Superior temporal gyrus (tissue), 1 donor: ENCODE data around the gene PDCD11.

Source experiments
- DNase-seq: peaks from one replicate; pipeline ENCODE4 v3.0.0-alpha.2; 2016; ENCODE audit errors: extremely low spot score

Gene PDCD11

DNA sequence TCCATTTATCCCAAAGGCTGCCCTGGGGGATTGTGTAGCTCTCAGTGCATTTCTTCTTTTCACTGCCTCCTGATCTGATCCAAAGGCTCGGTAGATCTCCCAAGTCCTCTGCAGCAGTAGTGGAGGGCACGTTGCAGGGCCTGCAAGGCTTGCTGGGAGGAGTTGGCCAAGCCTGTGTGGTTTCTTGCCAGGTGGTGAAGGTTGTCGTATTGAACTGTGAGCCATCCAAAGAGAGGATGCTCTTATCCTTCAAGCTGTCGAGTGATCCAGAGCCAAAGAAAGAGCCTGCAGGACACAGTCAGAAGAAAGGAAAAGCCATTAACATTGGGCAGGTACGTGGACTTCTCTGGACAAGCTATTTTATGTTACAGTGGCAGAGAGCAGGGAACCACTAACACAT is 21.2 kb downstream of the PDCD11 start:
- no peak for DNase-seq

DNA sequence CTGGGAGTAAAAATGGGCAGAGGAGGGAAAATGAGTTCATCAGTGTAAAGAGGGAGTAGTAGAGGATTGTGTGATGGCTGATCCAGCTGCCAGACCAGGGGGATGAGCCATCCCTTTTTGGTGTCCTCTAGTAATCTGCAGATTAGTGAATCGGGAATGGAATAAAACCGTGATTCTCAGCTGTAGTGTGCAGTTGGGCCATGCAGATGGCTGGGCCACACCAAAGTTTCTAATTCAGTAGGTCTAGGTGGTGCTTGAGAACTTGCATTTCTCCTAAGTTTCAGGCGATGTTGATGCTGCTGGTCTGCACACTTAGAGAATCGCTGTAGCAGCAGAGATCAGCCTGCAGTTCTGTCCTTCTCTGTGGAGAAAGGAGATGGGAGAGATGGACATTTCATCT is 22.7 kb downstream of the PDCD11 start:
- no peak for DNase-seq

DNA sequence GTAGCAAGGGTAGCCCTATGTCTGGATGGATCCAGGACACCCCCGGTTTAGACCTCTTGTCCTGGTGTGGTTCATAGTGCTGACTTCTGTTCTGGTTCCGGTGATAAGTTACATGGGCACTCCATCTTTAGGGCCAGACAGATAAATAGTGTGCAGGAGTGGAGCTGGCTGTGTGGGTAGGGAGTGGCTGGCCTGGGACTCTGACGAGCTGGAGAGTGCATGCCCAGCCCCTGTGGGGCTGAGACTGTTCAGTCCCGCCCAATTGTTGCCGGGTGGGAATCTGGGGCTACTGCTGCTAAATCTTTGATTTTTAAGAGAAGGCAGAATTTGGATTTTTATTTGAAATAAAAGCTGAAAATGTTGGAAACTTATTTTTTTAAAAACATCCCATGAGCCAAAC is 27.3 kb downstream of the PDCD11 start:
- no peak for DNase-seq

DNA sequence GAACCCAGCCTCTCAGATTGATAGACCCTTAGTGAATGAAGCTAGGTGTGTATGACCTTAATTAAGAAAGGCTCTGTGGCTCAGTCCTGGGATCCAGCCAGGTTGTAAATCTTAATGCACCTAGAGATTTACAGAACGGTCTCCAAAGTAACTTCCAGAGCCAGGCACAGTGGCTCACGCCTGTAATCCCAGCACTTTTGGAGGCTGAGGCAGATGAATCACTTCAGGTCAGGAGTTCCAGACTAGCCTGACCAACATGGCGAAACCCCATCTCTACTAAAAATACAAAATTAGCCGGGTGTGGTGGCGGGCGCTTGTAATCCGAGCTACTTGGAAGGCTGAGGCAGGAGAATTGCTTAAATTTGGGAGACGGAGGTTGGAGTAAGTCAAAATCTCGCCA is 31.4 kb downstream of the PDCD11 start:
- no peak for DNase-seq

DNA sequence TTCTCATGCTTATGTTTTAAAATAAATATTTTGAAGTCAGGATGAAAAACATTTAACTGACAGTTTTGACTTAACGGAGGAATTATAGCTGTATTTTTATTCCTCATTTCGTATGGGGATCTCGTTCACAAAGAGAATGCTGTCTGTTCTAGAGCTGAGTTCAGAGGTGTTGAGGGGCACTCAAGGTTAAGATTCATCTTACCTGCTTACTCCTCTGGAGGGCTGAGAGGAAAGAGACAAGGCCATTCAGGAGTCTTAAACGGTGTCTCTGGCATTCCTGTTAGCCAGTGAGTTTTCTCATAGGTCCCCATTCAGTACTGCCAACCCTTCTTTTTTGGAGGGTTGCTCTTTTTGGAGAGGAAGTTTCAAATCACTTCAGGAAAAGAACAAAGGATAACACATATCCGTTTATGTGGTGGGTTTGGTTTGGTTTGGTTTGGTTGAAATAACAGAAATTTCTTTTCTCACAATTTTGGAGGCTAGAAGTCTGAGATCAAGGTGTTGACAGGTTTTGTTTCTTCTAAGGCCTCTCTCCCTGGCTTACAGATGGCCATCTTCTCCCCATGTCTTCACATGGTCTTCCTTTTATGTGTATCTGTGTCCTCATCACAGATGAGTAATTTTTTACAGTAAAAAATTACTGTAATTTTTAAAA is 32.7 kb downstream of the PDCD11 start:
- no peak for DNase-seq

DNA sequence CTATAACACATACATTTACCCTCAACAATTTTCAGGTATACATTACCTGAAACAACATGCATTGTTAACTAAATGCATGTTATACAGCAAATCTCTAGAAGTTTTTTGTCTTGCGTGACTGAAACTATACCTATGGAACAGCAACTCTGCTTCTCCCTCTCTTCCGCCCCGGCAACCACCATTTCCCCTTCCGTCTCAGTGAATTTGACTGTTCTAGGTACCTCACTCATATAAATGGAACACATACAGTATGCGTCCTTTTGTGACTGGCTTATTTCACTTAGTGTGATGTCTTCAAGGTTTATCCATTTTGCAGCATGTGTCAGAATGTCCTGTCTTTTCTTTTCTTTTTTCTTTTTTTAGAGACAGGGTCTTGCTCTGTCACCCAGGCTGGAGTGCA is 33.2 kb downstream of the PDCD11 start:
- no peak for DNase-seq

DNA sequence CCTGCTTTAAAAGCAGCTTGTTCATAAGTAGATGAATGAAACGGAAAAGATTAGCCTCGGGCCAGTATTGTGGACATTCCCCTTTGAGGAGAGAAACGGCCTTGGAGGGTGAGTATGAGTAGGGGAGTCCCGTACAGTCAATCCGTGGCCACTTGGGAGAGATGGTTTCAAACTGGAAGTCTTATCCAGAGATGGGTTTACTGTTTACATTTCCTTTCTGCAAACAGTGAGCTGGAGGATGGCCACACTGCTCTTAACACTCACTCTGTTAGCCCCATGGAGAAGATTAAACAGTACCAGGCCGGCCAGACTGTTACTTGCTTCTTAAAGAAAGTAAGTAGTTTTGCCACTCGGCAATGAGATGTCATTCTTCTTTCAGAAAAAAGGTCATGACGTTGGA is 35.5 kb downstream of the PDCD11 start:
- DNase-seq: no peak

DNA sequence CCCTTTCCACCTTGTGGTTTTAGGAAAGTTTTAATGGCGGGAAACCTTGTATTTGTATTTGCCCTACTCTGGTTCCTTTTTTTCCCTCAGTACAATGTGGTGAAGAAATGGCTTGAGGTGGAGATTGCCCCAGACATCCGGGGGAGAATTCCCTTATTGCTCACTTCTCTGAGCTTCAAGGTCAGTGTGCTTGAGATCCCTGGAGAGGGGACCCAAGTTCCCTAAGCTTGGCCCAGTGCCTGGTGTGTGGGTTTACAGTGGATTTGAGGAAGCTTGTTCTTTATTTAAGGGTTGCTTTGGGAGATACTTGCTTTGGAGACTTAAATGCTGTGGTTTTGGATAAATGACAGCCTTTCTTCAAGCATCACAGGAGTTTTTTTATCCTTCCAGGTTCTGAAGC is 37.4 kb downstream of the PDCD11 start:
- DNase-seq: no peak

DNA sequence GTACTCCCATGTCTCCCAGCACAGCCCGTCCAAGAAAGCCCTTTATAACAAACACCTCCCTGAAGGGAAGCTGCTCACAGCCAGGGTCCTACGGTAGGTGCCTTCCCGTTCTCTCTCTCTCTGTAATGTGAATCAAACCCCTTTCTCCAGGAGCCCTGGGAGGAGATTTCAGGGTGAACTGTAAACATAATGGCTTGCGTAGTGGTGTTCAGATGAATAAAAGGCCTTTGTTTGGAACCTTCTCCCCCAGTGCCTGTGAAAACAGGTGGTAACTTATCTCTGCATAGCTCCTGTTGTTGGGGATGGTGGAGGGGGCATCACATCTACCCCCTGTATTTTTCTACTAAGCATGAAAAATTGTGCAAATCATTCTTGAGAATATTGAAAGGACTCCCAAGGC is 43.4 kb downstream of the PDCD11 start:
- no peak for DNase-seq

DNA sequence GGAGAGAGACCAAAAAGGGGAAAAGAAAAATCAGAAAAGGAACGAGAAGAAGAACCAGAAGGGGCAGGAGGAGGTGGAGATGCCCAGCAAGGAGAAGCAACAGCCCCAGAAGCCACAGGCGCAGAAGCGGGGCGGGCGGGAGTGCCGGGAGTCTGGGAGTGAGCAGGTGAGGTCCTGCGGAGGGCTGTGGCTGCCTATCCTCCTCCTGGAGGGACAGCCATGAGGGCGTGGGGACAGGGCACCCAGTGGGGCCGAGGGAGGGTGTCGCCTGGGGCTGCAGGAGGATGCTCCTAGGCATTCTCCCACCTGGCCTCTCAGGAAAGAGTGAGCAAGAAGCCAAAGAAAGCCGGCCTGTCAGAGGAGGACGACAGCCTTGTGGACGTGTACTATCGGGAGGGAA is 44.0 kb downstream of the PDCD11 start:
- DNase-seq: no peak

DNA sequence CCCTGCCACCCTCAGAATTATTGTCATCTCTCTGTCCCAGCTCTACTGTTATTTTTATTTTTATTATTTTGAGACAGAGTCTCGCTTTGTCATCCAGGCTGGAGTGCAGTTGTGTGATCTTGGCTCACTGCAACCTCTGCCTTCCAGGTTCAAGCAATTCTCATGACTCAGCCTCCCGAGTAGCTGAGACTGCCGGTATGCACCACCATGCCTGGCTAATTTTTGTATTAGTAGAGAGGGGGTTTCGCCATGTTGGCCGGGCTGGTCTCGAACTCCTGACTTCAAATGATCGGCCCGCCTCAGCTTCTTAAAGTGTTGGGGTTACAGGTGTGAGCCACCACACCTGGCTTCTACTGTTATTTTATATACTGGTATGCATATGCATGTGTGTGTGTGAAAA is 44.8 kb downstream of the PDCD11 start:
- DNase-seq: no peak

DNA sequence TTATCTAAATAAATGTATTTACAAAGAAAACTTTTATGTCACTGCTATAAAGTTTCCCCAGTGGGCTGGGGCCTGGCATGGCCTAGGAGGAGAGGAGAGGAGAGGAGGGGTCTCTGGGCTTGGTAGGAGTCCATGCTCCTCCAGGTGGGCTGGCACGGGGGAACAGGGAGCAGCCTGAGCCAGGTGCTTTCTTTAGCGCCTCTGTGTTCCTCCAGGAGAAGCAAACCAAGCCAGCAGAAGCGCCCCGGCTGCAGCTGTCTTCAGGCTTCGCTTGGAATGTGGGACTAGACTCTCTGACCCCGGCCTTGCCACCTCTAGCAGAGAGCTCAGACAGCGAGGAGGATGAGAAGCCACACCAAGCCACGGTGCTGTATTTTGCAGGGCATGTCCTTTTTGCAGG is 45.2 kb downstream of the PDCD11 start:
- no peak for DNase-seq

DNA sequence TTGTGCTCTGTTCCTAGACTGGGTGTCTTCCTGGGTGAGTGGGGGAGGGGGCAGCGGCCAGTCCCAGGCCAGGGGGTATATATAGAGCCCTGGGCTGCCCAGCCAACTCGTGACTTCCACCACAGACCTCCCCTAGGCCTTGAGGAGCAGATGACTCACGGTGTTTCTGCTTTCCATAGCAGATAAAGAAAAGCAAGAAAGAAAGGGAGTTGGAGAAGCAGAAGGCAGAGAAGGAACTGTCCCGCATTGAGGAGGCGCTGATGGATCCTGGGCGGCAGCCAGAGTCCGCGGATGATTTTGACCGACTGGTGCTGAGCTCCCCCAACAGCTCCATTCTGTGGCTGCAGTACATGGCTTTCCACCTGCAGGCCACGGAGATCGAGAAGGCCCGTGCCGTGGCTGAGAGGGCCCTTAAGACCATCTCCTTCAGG is 45.6 kb downstream of the PDCD11 start:
- DNase-seq: no peak

DNA sequence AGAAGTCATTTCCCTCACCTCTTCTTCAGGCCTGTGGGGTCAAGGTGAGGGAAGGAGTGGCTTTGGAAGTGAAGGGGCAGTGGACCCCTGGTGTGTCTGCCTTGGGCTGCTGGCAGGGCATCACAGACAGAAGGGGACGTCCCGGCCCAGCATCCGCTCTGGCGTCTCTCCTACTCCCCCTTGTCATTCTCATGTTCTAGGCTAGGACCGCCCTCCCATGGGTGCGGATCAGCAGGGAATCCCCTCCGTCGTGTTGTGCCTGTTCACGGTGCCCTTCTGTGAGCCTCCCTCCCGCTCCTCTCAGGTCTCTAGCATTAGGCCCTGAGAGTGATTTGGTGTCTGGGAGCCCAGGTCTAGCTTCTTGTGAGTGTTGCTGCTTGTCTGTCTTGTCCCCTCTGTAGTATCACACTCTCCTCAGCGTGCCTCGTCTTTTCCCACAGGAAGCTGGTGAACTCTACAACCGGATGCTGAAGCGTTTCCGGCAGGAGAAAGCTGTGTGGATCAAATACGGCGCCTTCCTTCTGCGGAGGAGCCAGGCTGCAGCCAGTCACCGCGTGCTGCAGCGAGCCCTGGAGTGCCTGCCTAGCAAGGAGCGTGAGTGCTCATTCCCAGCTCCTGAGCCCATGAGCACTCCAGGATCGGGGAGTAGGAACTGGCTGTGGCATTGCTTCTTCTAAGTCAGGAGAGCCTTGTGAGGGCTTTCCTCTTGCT is 47.2 kb downstream of the PDCD11 start:
- no peak for DNase-seq

DNA sequence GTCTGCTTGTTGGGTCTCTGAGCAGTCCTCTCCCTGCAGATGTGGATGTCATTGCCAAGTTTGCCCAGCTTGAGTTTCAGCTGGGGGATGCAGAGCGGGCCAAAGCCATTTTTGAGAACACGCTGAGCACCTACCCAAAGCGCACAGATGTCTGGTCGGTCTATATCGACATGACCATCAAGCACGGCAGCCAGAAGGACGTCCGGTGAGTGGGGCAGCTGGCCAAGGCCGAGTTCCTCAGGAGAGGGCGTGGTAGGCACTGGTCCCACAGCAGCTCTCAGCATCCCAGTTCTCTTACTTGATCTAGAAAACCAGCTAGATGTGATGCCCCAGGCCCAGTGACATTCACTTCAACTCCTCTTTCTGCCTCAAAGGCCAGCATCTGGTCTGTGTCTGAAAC is 48.1 kb downstream of the PDCD11 start:
- no peak for DNase-seq

DNA sequence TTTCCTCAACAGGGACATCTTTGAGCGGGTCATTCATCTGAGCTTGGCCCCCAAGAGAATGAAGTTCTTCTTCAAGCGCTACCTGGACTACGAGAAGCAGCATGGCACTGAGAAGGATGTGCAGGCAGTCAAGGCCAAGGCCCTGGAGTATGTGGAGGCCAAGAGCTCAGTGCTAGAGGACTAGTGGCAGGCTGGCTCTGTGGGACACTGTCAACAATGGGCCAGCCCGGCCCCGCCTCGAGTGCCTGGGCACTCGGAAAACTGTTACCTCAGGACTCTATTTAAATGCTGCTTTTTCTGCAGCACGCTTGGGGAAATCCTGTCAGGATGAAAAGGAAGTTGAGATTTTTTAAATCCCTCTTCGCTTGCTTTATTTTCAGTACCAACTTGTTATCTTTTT is 48.9 kb downstream of the PDCD11 start:
- DNase-seq: no peak

DNA sequence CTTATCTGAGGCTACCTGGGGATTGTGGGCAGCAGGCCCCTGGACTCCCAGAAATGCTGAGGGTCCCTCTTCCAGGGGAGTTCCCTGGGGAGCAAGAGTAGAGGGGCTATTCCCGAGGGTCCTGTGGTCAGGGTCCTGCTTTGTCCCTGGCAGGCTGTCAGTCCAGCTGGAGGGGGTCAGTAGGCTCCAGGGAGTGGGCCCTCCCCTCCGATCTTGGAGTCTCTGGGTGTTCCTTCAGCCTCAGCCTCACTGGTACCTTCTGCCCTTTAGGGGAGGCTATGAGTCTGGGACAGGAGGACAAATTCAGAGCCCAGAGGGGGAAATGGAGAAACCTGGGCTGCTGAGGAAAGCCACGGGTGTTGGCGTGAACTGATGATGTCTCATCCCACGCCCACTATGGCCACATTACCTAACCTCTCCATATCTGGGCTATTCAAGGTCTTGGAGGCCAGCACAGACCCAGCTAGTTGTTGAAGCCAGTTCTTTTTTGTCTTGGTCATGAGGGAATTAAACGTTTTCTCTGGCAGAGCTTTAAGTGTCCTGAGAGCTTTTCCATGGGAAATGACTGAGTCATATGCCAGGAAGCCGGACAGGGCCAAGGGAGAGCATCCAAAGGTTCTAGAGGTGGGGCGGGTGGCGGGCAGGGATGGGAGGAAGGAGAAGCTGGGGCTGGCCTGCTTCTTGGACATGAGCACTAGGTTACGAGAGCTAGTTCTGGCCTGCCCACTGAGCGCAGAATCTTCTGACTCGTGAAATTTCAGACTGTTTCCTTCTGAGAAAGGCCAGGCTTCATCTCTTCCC is 49.5 kb downstream of the PDCD11 start:
- DNase-seq: no peak

DNA sequence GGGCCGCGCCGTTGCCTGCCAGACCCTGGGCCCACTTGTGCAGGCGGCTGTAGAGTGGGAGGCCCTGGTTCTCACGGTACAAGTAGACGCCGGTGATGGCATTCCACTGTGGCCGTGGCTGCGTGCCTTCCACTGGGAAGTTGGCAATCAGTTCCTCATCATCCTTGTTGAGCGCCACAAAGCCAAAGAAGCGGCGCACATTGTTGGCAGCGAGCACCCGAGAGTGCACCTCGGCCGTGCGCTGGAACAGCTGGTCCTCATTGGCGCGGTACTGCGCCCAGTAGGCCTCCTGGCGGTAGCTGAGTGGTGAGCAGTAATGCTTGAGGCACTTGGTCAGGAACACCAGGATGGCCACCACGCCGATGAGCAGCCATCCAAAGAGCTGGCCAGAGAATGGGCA is 50.8 kb downstream of the PDCD11 start:
- no peak for DNase-seq

DNA sequence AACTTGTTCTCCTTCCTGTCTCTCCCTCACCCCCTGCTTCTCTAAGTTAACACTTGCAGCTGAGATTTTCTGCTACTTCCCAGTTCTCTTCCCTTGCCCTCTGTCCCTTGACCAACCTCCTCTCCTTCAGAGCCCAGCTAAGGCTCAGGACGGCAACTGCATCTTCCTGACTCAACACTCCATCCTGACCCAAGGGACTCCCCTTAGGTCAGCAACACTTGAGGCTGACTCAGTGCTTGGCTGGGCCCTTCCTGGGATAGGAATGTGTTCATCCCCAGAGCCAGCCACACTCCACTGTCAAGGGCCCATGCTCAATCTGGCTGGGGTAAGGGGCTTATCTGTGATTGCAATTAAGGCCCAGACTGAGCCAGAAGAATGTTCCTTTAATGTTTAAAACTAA is 52.3 kb downstream of the PDCD11 start:
- DNase-seq: no peak

DNA sequence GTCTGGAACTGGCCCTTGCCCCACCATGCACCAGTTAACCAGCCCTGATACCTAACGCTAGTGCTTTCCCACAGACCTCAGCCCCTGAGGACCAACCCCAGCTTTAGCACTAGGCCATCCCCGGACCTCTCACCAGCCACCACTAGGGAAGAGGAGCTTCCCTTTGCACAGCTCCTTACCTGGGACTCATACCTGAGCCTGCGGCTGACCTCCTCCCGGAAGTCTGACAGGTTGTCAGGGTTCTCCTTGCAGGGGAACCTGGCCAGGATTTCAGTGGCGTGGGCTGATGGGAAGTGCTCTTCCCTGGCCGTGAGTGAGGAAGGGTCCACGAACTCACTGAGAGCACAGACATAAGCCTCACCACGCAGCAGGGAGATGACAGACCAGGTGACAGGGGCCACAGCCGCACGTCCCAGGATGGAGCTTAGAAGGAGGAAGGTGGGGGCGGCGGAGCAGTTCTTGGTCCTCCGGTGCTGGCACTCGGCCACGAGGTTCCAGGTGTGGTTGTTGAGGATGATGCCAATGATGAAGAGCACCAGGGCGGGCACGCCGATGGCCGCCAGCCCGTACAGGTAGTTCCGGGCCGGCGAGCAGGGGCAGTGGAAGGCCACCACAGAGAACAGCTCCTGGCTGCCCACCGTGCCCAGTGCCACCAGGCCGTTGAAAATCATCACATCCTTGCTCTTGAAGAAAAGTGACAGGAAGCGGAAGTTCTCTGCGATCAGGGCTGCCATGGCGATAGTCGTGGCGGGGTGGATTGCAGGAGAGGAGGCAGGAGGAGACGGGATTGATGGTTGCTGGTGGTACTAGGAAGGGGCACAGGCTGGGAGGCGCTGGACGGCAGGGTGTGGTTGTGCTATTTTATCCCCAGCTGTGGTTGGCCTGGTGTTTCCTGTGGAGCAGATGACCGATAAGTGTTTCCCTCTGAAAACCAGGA is 53.0 kb downstream of the PDCD11 start:
- no peak for DNase-seq

DNA sequence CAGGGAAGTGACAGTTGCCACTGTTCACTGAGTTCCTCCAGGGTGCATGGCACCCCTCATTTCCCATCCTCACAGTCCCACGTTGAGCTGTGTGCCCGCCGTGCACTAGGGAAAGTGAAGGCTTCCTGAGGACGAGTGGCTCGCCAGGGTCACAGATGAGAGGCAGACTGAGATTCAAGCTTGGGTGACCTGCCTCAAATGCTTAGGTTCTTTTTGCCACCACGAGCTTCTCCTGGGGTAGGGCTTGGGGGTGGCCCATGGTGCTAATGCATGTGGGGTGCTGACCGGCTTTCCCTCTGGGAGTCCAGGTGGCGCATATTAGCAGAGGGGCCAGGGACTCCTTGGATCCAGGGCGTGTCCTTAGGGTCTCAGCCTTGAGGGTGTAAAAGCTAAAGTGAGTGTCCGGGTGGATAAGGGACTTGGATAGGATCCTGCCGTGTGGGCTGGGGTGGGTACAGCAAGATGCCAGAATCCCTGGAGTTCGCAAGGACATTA is 53.8 kb downstream of the PDCD11 start:
- DNase-seq: no peak
